ENCODE results near the gene STAT6.
"Not testable (repeated sequence)": the region's sequence is repeated elsewhere in the genome, so short reads cannot be mapped to it uniquely, and the experiment has no call there.

The STAT6 gene

DNA sequence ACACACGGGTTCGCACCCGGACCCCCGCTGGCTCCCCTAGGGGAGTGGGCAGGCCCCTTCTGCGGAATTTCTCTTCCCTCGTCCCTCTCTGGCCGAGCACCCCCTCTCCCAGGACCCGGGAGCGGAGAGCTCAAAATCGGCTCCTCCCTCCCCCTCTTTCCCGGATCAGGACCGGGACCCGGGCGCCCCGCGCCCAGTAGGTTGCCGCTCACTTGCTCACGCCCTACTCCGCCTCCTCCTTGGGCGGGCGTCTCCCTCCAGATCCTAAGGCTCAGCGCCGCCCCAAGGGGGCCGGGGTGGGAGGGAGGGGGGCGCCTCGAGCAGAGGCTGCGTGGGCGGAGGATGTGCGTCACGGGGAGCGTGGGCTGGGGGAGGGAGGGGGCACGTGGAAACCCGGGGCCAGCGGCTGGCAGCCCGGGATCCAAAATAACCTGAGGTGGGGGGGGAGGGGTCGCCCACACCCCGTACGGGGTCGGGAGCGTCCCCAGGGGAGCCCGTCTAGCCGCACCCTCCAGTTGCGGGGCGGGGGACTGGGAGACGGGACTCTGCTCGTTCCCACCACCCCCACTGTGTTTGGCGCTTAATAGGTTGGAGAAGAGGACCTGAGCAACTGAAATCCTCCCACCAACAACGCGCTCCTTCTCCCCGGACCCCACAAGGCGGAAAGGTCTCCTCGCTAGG is 24.0 kb downstream of the STAT6 start:
- DNase-seq = no peak

- peak; percentile 38 for DNase-seq
Measured at GRCh38 chr12:57086493-57087009, 24.6 kb downstream of the STAT6 start.

- no peak for DNase-seq
Measured at GRCh38 chr12:57085999-57086492, 25.1 kb downstream of the STAT6 start.

GRCh38 chr12:57080855-57081254 is 30.3 kb downstream of the STAT6 start:
- DNase-seq = no peak

DNA sequence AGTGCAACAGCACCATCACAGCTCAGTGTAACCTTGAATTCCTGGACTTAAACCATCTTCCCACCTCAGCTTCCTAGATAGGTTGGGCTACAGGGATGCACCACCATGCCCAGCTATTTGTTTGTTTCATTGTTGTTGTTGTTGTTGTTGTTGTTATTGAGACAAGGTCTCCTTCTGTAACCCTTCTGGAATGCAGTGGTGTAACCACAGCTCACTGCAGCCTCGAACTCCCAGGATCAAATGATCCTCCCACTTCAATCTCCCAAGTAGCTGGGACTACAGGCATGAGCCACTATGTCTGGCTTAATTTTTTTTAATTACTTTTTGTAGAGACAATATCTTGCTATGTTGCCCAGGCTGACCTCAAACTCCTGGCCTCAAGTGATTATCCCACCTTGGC is 31.3 kb downstream of the STAT6 start:
- DNase-seq = no peak

GRCh38 chr12:57078519-57079404 is 32.4 kb downstream of the STAT6 start, which contains the start of gene NEMP1:
NEMP1 (minus strand) TSS chr12:57078791; CDS start chr12:57078745, 46 bp downstream.
- DNase-seq = peak; percentile 100

DNA sequence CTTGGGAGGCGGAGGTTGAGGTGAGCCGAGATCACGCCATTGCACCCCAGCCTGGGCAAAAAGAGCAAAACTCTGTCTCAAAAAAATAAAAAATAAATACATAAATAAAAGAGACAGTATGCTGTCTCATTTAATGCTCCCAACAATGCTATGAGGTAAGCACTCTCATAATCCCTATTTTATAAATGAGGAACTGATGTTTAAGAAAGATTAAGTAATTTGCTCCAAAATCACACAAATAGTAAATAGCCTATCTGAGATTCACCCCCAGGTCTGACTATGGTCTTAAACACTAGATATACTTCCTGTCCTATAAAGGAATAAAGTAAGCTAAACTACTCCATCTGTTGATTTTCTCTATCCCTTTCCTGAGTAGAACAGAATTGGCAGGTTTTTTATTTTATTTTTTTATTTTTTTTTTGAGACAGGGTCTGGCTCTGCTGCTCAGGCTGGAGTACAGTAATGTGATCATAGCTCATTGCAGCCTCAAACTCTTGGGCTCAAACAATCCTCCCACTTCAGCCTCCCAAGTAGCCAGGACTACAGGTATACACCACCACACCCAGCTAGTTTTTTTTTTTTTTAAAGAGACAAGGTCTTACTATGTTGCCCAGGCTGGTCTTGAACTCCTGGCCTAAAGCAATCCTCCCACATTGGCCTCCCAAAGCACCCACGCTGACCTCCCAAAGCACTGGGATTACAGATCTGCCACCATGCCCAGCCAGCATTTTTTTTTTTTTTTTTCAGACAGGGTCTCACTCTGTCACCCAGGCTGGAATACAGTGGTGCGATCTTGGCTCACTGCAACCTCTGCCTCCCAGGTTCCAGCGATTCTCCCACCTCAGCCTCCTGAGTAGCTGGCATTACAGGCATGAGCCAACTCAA is 37.4 kb downstream of the STAT6 start:
- not testable (repeated sequence) for DNase-seq

DNA sequence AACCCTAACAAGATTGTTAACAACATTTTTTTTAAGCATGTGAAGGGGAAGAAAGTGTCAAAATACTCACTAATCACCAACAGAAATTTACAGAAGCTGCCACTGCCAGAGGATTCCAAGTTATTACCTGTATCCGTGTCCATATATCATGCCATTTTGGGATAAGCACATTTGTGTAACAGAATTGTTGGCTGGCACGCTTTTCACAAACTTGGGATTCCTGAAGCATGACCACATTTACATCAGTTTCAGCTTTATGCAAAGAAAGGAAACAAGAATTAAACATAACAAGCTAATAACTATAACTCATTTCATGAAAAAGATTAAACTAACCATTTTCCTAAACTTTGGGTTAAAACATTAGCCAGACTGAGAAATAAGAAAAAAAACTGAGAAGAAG is 38.5 kb downstream of the STAT6 start:
- DNase-seq = no peak

DNA sequence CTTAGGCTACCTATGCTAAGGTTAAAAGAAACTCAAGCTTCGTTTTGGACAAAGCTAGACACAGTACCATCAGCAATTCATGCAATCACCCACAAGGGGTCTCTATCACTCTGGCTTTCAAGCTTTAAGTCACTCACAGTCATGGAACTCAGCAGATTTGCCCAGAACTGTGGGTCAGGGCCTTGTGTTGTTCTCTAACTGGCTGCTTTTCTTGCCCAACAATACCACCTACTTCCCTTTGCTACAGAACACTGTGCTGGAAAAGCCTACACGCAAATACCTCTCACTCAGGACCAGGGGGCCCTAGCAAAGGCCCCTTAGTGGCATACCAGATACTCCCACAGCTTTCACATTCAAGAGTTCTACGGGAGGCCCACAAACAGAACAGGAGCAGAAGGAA is 41.6 kb downstream of the STAT6 start:
- no peak for DNase-seq

DNA sequence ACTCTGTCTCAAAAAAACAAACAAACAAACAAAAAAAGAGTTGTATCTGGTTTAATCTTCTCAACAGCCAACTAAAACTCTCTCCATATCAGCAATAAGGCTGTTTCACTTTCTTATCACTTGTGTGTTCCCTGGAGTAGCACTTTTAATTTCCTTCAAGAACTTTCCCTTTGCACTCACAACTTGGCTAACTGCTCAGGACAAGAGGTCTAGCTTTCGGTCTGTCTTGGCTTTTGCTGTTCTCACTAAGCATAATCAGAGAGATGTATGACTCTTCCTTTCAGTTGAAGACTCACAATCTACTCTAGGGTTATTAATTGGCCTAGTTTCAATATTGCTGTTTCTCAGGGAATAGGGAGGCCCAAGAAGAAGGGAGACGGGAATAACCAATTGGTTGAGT is 44.9 kb downstream of the STAT6 start:
- no peak for DNase-seq

GRCh38 chr12:57063991-57064685 is 47.0 kb downstream of the STAT6 start:
- DNase-seq = no peak

DNA sequence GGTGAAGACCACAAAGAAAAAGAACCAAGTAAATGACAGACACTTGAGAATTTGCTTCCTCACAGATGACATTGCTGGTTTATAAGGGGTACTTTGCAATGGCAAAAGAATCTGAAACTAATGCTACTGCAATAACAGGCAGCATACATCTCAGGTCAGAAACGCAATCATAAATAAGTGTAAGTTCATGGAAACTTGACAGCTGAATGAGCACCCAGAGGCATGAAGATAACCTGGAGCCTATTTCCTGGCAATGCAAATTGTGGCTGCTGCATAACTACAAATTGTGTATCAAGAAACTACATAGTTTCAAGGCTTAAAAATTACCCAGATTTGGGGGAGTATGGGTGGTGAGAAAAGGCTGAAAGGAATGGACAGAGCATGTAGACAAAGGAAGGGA is 52.7 kb downstream of the STAT6 start:
- DNase-seq = no peak

DNA sequence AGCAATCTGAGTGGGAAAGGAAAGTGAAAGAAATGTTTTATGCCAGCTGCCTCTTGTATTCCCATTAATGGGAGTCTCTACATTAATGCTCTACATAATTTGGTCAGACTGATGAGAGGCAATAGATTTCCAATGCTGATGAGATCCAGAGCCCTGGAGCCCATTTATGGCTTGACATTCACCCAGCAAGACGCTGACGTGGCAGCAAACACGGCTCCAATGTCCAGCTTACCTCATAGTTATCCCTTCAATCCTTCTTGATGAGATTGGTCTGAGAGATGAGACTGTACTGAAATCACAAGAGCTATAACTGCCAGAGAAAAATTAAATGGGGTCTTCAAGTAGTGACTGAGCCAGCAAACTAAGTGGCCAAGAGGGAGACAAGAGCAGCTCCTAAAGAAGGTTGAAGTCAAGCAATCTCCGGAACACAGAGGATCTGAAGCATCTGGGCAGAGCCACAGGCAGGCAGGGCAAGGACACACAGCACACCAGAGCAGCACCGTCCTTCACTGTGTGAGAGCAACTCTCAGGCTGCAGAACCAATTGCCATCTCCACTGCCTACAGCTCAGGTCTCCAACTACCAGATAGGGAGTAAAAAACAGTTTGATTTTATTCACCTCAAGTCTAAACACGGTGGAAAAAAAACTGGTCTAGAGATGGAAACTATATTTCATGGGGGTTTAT is 54.0 kb downstream of the STAT6 start:
- no peak for DNase-seq

DNA sequence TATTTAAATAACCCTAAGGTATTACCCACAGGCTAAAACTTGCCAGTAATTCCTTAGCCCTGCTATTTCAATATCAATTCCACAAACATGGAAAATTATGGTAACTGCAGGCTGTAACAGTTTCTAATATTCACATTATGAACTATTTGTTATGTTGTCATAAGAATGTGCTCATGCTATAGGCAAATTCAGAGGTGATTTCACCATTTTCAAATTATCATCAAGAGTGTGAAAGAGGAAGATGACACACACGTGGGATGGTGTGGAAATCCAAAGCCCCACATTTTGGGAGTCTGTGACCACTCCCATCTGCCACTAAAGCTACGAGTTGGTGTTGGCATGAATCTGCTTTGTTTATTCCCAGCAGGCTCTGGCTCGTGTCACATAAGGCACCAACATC is 55.3 kb downstream of the STAT6 start:
- no peak for DNase-seq

DNA sequence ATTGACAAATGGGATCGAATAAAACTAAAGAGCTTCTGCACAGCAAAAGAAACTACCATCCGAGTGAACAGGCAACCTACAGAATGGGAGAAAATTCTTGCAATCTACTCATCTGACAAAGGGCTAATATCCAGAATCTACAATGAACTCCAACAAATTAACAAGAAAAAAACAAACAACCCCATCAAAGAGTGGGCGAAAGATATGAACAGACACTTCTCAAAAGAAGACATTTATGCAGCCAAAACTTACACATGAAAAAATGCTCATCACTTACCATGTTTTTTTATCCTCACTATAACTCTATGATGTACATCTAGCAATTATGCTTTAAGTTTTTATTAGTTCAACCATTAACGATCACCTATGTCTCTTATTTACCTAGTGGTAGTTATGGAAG is 57.3 kb downstream of the STAT6 start:
- not testable (repeated sequence) for DNase-seq

DNA sequence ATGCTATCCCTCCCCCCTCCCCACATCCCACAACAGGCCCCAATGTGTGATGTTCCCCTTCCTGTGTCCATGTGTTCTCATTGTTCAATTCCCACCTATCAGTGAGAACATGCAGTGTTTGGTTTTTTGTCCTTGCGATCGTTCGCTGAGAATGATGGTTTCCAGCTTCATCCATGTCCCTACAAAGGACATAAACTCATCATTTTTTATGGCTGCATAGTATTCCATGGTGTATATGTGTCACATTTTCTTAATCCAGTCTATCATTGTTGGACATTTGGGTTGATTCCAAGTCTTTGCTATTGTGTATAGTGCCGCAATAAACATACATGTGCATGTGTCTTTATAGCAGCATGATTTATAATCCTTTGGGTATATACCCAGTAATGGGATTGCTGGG is 58.0 kb downstream of the STAT6 start:
- DNase-seq = not testable (repeated sequence)

DNA sequence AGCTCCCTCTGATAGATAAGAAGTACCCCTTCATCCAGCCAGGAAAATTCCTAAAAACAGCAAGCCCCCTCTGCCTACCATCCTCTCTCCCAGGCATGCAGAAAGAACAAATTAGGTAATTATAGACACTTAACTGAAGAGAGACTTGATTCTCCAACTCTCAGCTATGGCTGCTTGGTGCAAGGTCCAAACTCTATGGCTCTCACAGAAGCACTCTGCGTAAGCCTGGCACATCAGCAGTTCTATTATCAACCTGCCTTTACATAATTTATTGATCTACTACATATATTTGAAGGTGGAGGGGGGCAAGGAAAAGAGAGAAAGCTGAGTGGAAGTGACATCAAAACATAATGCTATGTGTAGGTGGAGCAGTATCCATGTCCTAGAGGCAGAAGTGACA is 60.2 kb downstream of the STAT6 start:
- no peak for DNase-seq

GRCh38 chr12:57049890-57050289 is 61.3 kb downstream of the STAT6 start, which contains the start of gene MYO1A:
MYO1A (minus strand) TSS chr12:57050129; CDS start chr12:57048323, 1,806 bp downstream.
- DNase-seq = no peak

DNA sequence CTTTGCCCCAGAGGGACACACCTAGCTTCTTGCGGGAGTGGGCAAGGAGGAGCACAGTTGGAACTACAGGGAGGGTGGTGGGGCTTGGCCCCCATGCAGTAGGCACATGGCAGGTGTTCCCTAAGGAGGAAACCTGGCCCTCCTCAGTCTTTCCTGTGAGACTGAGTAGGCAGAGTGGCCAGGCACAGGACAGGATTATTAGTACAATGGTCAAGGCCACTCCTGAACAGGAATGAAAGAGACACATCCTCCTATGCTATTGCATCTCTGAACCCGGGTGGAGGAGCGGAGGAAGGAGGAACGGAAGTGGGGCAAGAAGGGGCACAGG is 62.1 kb downstream of the STAT6 start:
- no peak for DNase-seq

- DNase-seq = no peak
Measured at GRCh38 chr12:57048423-57049118, 62.6 kb downstream of the STAT6 start.

- no peak for DNase-seq
Measured at GRCh38 chr12:57047981-57048380, 63.2 kb downstream of the STAT6 start.

All from DMS79 treated with DMSO at 0.1 percent for 48 hours (cell line).